HL-60/S4 treated with phorbol 12-myristate 13-acetate at 8.2 ng/mL for 4 days and 3 days (cell line): ENCODE results near the gene ZNF783.
"Not testable (repeated sequence)": the region's sequence is repeated elsewhere in the genome, so short reads cannot be mapped to it uniquely, and the experiment has no call there.

Experiments
- in situ Hi-C: fragments of 300-500 bp; cut with MboI; formaldehyde crosslinking; loops from 2 replicates; pipeline ENCODE4 v1.15.0; 2022; ENCODE audit warnings: low sequenced_read_pairs

The ZNF783 gene

DNA sequence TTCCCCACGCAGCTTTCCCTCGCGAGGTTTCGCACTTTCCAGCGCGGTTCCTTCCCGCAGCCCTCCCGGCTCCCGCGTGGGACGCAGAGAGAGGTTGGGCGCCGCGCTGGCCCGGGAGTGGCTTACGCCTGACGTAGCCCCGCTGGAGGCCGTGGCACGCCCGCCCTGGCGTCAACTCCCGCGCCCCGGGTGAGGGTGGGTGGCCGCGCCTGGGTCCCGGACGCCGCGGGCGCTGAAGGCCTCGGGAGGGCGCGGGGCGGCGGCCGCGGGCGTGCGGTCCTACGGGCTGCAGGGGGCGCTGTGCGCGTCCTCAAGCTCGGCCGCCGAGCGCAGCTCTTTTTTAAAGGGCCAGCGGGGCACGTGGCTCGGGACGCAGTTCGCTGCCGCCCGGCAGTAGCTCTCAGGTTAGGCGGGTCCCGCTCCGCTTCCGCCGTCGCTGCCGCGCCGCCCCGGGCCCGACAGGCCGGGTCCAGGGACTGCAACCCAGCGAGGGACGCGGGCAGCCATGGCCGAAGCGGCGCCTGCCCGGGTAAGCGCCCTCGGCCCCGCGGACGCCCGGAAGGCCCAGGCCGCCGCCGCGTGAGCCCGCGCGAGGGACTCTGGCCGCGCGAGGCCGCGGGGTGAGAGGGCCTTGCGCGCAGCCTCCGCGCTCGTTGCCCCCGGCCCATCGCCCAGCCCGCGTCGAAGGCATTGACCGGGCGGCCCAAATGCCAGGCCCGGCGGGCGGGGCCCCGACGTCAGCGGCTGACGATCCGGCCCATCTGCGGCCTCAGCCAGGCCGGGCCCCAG lies at the start of gene ZNF783:
ZNF783 (plus strand) TSS at position 368 of the 789 bp plus-strand sequence; CDS start at position 506, 138 bp downstream.
- in situ Hi-C loops: no loop called here

DNA sequence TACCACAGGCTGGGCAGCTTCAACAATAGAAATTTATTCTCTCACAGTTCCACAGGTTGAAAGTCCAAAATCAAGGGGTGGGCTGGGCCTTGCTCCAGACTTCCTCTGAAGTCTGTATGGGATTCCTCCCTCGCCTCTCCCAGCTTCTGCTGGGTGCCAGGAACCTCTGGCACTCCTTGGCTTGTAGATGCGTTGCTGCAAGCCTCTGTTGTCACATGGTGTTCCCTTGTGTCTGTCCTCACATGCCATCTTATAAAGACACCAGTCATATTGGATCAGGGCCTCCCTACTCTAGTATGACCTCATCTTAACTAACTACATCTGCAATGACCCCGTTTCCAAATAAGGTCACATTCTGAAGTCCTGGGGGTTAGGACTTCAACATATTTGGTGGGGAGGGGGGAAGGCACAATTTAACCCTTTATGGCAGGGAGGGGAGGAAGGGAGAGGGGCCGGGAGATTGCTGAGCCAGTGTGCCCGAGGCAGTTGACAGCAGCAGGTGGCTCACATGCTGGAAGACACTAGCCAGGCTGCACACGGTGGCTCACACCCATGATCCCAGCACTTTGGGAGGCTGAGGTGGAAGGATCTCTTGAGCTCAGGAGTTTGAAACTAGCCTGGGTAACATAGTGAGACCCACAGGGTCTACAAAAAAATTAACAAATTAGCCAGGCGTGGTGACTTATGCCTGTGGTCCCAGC lies 47.8 kb upstream of the ZNF783 start:
- in situ Hi-C loops: no loop called here

DNA sequence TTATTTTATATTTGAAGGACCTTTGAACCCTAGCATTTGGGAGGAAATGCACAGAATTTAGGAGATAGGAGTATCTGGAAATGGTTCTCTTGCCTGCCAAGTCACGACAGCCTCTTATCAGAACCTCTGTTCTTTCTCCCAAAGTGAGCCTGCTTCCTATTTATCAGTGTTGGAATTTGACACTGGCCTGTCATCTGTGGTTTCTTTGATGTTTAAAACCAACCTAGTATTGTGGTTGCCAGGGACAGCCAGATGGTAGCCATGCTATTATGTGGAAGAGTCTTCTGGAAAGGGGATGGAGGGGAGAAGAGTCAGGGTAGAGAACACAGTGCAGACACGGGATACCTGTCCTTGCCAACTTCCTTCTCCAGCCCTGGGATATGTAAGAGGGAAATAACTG lies 45.6 kb upstream of the ZNF783 start:
- in situ Hi-C loops: no loop called here

DNA sequence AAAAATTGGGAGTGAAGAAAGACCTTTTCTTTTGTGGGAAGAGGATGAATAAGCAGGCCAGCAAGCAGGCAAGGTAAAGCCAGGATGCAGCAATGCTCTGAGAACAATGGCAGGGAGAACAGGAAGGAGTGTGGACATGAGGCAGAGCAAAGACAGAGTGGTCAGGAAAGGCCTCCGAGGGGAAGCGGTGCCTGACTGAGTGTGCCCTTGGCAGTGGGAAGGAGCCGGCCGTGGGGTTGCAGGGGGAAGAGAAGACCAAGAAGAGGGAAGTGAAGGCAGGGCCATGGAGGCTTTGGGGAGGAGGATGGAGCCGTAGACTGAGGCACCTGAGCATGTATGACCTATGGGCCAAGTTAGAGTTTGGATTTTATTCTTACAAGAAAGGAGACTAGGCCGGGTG lies 44.4 kb upstream of the ZNF783 start:
- in situ Hi-C loops: no loop called here

DNA sequence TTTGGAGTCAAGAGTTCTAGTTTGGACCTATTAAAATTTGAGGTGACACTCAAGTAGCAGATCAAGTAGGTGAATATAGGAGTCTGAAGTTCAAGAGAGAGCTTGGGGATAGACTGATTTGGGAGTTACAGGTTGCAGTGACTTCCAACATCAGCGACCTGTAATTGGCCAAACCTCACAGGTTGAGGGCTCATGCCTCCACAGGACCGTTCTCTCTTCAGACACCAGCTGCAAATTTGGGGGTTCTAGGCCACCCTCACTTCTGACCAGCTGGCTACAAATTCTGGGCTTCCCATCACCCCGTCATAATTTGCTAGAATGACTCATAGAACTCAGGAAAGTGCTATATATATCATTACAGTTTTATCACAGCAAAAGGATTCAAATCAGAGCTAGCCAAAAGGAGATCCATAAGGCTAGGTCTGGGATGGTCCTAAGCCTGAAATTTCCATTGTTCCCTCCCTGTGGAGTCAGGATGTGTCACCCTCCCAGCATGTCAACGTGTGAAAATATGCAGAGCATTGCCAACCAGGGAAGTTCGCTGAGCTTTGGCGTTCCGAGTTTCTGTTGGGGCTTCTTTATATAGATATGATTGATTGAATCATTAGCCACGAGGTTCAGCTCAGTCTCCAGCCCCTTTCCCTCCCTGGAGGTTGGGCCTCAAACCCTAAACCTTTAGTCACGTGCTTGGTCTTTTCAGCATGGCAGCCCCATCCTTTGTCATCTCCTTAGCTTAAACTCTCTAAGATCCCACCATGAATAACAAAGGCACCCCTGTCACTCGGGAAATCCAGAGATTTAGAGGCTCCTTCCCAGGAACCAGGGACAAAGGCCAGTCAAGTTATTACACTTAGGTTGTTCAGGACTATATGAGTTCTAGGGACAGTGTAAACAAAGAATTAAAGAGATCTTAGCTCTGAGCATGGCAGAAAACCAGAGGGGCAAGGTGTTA lies 43.3 kb upstream of the ZNF783 start:
- in situ Hi-C loops: no loop called here

DNA sequence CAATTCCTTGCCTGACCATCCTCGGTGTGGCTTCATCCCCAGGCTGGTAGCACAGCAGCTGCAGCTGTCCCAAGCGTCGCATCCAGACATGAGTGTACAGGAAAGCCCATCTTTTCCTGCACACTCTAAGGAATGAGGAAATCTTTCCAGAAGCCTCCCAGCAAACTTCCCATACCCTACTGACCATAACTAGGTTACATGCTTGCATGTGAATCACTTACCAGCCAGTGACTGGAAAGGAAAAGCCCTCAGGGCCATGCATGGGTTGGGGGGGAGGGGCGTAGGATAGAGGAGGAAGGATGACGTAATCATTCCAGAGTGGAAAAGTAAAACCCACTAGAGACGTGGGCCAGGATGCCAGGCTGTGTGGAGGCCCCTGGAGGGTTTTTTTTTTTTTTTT lies 41.5 kb upstream of the ZNF783 start:
- in situ Hi-C loops: no loop called here

DNA sequence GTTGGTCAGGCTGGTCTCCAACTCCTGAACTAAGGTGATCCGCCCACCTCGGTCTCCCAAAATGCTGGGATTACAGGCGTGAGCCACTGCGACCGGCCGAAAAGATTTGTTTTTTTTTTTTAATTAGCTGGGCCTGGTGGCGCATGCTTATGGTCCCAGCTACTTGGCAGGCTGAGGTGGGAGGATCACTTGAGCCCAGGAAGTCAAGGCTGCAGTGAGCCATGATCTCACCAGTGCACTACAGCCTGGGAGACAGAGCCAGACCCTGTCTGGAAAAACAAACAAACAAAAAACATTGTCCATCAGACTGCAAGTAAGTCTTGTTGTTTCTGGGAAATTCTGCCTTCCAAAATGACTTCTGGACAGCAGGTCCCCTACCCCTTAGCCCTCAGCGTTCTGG lies 38.8 kb upstream of the ZNF783 start:
- in situ Hi-C loops: no loop called here

DNA sequence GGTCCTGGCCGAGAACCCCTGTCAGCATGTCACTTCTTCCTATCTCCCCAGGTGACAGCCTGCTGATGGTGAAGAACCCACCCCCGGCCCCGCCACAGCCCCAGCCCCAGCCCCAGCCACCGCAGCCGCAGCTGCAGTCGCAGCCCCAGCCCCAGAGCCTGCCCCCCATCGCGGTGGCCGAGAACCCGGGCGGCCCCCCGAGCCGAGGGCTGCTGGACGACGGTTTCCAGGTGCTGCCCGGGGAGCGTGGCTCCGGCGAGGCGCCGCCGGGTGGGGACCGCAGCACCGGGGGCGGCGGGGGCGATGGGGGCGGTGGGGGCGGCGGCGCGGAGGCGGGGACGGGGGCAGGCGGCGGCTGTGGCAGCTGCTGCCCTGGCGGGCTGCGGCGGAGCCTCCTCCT lies 38.2 kb upstream of the ZNF783 start:
- in situ Hi-C loops: no loop called here

DNA sequence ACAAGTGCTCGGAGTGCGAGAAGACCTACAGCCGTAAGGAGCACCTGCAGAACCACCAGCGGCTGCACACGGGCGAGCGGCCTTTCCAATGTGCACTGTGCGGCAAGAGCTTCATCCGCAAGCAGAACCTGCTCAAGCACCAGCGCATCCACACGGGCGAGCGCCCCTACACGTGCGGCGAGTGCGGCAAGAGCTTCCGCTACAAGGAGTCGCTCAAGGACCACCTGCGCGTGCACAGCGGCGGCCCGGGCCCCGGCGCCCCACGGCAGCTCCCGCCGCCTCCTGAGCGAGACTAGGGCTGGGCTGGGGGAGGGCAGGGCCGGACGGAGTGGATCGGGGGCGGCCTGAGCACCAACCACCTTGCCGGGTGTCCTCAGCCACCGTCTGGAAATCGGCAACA lies 37.6 kb upstream of the ZNF783 start:
- in situ Hi-C loops: no loop called here

DNA sequence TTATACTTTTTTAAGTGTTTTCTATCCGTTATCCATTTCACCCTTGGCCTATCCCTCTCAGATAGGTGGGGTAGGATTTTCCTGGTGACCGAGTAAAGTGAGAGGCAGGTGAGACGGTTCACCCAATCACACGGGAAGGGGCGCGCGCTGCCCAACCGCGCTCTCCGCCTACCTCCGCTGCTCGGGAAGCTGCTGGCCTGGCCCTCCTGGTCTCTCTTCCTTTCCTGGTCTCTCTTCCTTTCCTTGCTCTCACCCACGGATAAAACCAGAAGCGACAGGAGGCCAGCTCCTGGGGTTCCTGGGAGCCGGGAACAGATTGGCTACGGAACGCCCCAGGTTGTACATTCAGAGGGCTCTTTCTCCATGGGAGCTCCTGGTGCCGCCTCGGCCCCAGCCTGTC lies 36.9 kb upstream of the ZNF783 start:
- in situ Hi-C loops: no loop called here

DNA sequence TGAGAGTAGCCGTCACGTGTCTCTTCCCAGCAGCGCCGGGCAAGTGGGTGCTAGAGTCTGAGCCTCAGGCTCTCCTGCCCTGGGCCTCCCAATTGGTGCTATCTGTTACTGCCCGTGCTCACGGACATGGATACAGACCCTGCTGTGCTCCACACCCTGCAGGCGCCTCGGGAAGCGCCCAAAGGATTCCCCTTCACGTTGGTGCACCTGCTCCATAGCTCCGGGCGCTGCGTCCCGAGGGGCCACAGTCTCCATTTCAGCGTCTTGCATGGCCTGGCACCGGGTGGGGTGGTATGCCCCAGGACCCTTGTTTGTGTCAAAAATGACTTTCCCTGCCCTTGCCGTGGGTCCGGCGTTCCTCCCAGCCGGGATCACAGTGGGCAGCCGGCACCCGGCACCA lies 36.3 kb upstream of the ZNF783 start:
- in situ Hi-C loops: no loop called here

DNA sequence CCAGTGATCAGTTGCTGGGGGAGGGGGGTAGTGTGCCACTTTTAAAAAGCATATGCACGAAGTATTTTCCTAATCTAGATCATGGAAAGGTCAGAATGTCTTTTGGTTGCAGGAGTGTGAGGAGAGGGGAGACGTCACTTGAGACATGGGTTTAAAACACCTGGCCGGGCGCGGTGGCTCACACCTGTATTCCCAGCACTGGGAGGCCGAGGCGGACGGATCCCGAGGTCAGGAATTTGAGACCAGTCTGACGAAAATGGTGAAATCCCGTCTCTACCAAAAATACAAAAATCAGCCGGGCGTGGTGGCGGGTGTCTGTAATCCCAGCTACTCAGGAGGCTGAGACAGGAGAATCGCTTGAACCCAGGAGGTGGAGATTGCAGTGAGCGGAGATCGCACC lies 35.6 kb upstream of the ZNF783 start:
- in situ Hi-C loops: not testable (repeated sequence)

DNA sequence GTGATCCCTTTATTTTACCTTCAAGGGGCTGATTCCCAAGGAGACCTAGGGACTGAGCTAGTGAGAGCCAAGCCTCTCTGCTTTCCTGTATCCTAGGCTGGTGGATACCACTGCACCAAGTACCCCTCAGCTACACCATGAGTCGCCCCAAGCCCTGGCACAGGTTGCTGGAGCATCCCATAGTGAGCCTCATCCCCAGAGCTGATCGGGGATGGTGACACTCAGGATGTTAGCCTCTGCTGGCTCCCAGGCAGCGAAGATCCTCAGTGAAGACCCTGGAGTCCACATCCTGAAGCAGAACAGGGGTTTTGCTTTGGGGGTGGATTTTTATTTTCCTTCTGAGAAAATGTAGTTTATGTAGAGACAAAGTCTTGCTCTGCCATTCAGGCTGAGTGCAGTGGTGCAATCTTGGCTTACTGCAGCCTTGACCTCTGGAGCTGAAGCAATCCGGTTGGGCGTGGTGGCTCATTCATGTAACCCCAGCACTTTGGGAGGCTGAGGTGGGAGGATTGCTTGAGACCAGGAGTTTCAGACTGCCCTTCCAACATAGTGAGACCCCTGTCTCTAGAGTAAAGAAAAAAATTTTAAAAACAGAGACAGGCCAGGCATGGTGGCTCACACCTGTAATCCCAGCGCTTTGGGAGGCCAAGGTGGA lies 35.0 kb upstream of the ZNF783 start:
- in situ Hi-C loops: no loop called here

DNA sequence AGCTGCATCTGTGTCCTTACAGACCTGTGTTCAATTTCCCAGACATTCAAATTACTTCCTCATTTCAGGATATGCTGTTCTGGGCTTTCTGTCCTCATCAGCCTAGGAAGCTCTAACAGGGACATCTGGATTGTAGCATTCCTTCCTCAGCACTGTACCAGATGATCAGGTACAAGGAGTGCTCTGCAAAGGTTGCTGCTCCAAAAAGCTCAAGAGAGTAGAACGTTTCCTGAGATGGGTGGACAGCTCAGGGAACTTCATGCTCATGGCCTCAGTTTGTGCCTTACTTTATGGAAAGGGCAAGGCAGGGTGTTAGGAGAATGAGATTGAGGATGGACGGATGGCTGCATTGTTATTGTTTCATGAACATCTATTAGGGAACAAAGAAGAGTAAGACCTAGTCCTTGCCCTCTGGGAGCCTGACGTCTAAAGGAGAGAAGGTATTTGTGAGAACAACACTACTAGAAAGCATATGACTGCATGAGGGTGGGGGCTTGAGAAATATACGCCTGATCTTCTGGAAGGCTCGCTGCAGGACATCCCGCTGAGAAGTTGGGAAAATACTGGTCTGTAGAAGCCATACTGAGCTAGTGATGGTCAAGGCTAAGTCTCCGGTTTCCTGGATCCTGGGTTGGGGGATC lies 33.0 kb upstream of the ZNF783 start:
- in situ Hi-C loops: no loop called here

DNA sequence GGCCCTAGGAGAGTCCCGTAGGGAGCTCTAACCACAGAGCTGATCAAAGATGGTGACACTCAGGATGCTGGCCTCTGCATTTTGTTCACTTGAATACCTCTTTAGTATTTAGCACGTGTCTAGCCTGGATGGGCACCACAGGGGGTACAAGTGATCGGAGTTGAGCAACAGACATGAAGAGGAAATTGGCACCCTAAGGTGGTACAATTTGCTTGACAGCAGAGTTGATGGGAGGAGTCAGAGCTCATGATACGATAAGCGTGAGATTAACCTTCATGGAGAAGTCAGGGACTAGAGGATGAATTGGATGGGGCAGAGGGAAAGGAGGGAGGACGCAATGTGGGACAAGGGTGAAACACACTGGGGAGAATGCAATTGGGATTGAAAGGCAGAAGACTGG lies 32.5 kb upstream of the ZNF783 start:
- in situ Hi-C loops: no loop called here

DNA sequence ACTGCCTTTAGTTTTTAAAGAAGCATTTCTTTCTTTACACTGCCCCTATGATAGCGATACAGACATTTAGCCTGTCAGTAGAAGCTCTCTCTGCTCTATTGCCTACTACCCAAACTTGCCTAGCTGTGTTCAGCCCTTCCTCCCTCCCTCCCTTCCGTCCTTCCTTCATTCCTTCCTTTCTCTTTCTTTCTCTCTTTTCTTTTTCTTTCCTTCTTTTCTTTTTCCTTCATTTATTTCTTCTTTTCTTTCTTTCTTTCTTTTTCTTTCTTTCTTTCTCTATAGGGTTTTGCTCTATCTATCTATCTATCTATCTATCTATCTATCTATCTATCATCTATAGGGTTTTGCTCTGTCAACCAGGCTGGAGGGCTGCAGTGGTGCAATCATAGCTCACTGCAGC lies 29.6 kb upstream of the ZNF783 start:
- in situ Hi-C loops: no loop called here

DNA sequence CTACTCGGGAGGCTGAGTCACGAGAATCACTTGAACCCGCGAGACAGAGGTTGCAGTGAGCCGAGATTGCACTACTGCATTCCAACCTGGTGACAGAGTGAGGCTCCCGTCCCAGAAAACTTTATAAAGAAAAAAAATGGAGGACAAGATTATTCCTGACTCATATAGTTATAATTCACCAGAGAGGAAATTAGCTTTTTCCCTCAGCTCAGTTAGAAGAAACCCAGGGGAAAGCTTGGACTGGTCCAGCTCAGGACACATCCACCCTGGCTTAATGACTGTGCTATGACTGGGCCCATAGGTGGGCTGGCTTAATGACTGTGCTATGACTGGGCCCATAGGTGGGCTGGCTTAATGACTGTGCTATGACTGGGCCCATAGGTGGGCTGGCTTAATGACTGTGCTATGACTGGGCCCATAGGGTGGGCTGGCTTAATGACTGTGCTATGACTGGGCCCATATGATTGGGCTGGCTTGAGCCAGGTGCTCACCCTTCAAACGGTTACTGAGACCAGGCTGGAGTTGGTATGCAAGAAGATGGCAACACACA lies 28.3 kb upstream of the ZNF783 start:
- in situ Hi-C loops: not testable (repeated sequence)

DNA sequence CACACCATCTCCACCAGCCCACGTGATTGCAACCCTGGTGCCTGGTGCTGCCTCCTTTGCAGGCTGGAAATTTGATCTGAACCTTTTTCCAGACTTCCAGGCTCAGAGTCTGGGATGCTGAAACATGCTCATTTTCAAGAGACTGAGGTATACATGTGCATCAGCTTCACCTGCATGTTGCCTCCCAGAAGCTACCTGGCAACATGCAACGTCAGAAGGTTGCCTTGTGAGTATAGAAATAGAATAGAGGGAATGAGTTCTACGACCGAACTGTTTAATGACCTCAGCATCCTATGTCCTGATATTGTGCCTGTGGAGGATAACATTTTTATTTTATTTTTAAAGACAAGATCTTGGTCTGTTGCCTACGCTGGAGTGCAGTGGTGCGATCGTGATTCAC lies 24.5 kb upstream of the ZNF783 start:
- in situ Hi-C loops: no loop called here

DNA sequence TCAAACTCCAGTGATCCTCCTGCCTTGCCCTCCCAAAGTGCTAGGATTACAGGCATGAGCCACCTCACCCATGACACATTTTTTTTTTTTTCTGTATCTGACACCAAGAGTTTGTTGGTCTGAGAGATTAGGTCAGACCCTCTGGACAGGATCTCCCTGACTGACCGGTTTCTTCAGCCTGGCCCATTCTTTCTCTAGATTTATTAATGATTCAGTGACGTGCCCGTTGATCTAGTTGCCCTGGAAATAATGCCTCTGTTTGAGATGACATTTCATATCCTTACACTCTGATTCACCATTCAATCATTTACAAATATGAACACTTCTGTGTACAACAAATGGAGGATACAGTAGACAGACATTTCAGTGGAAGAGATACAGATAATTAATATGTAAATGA lies 23.9 kb upstream of the ZNF783 start:
- in situ Hi-C loops: no loop called here
